HEK293 (cell line): ENCODE data around the gene FCHSD1.

ENCODE experiments used
- CTCF ChIA-PET: fragments of 350-600 bp; formaldehyde crosslinking; extraction: SDS; loops from one replicate; lab custom pipeline; 2021; ENCODE audit warnings: antibody characterized with exemption; lab: Yijun Ruan, JAX
- POLR2A ChIA-PET: fragments of 300-600 bp; formaldehyde crosslinking; extraction: SDS; loops from one replicate; lab custom pipeline; 2020; ENCODE audit warnings: antibody characterized with exemption, inconsistent platforms; lab: Yijun Ruan, JAX
- H3K27ac ChIP-seq: fragments of 200-500 bp; sonication (Bioruptor generic); 2 replicates; pipeline ENCODE4 v1.5.1; 2014; ENCODE audit warnings: low read depth, low read length, control low read depth, inconsistent platforms; ENCODE audit errors: extremely low read depth
- H3K36me3 ChIP-seq, 2 experiments: fragments of 200-500 bp in 1 of 2; sonication (Bioruptor generic) in 1 of 2; 1 replicate in 1 of 2; 2 replicates in 1 of 2; pipeline ENCODE4 v1.5.1; 2014 to 2017; ENCODE audit warnings: inconsistent platforms in 2 of 2, low read length in 2 of 2; ENCODE audit not compliant: control insufficient read depth in 2 of 2, insufficient read depth in 1 of 2
- H3K4me1 ChIP-seq: fragments of 200-500 bp; sonication (Bioruptor generic); 2 replicates; pipeline ENCODE4 v1.5.1; 2014; ENCODE audit warnings: mild to moderate bottlenecking, low read length, inconsistent platforms; ENCODE audit not compliant: control insufficient read depth, insufficient read depth
- H3K4me3 ChIP-seq: 2 replicates; pipeline ENCODE4 v1.5.1; 2011; ENCODE audit warnings: low read depth, mild to moderate bottlenecking, control low read depth, low read length, moderate library complexity
- H3K9me3 ChIP-seq: fragments of 200-500 bp; sonication (Bioruptor generic); 2 replicates; pipeline ENCODE4 v1.5.1; 2014; ENCODE audit warnings: low read depth, low read length, inconsistent platforms; ENCODE audit not compliant: control insufficient read depth, insufficient read depth
- SALL2 ChIP-seq: fragments of 450-650 bp; formaldehyde crosslinking; IDR thresholded peaks from 2 replicates; pipeline ENCODE4 v1.5.0; 2017; ENCODE audit warnings: missing biosample characterization, mild to moderate bottlenecking, missing genetic modification characterization, borderline replicate concordance
- SCRT2 ChIP-seq: fragments of 450-650 bp; formaldehyde crosslinking; IDR thresholded peaks from 2 replicates; pipeline ENCODE4 v1.5.1; 2016; ENCODE audit warnings: missing biosample characterization, missing genetic modification characterization
- YY1 ChIP-seq: fragments of 450-650 bp; formaldehyde crosslinking; IDR thresholded peaks from 2 replicates; pipeline ENCODE4 v1.5.1; 2018; ENCODE audit warnings: missing biosample characterization, missing genetic modification characterization
- ZNF133 ChIP-seq: fragments of 450-650 bp; formaldehyde crosslinking; IDR thresholded peaks from 2 replicates; pipeline ENCODE4 v1.5.1; 2016; ENCODE audit warnings: missing biosample characterization, missing genetic modification characterization
- ZNF174 ChIP-seq: fragments of 450-650 bp; formaldehyde crosslinking; IDR thresholded peaks from 2 replicates; pipeline ENCODE4 v1.5.0; 2017; ENCODE audit warnings: missing biosample characterization, mild to moderate bottlenecking, missing genetic modification characterization
- ZNF19 ChIP-seq: fragments of 450-650 bp; formaldehyde crosslinking; IDR thresholded peaks from 2 replicates; pipeline ENCODE4; 2016; ENCODE audit warnings: missing biosample characterization, missing genetic modification characterization, low read depth
- ZNF239 ChIP-seq: fragments of 450-650 bp; formaldehyde crosslinking; IDR thresholded peaks from 2 replicates; pipeline ENCODE4 v1.5.1; 2016; ENCODE audit warnings: missing biosample characterization, missing genetic modification characterization
- ZNF48 ChIP-seq: fragments of 450-650 bp; formaldehyde crosslinking; IDR thresholded peaks from 2 replicates; pipeline ENCODE4 v1.5.1; 2016; ENCODE audit warnings: missing biosample characterization, missing genetic modification characterization
- ZNF549 ChIP-seq: fragments of 450-650 bp; IDR thresholded peaks from 2 replicates; pipeline ENCODE4 v1.5.1; 2018; ENCODE audit warnings: missing biosample characterization, missing genetic modification characterization, mild to moderate bottlenecking, inconsistent platforms, moderate library complexity
- TF ChIP-seq, protein P1 (sequence below): fragments of 450-650 bp; formaldehyde crosslinking; IDR thresholded peaks from 2 replicates; pipeline ENCODE4 v1.5.1; 2016; ENCODE audit warnings: missing biosample characterization, missing genetic modification characterization
- TF ChIP-seq, protein P2 (sequence below): fragments of 450-650 bp; formaldehyde crosslinking; IDR thresholded peaks from 2 replicates; pipeline ENCODE4 v1.5.1; 2016; ENCODE audit warnings: missing biosample characterization, missing genetic modification characterization
- TF ChIP-seq, protein P3 (sequence below): fragments of 450-650 bp; formaldehyde crosslinking; IDR thresholded peaks from 2 replicates; pipeline ENCODE4 v1.5.1; 2016; ENCODE audit warnings: missing biosample characterization, missing genetic modification characterization
- TF ChIP-seq, protein P4 (sequence below): fragments of 450-650 bp; formaldehyde crosslinking; IDR thresholded peaks from 2 replicates; pipeline ENCODE4 v1.5.1; 2016; ENCODE audit warnings: missing biosample characterization, missing genetic modification characterization, low read depth
- TF ChIP-seq, protein P5 (sequence below): fragments of 450-650 bp; formaldehyde crosslinking; IDR thresholded peaks from 2 replicates; pipeline ENCODE4 v1.5.1; 2016; ENCODE audit warnings: missing biosample characterization, missing genetic modification characterization
- TF ChIP-seq, protein P6 (sequence below): fragments of 450-650 bp; formaldehyde crosslinking; conservative IDR thresholded peaks from 2 replicates; pipeline ENCODE4 v1.5.1; 2016; ENCODE audit warnings: low read depth, missing biosample characterization, missing genetic modification characterization

Gene FCHSD1

DNA sequence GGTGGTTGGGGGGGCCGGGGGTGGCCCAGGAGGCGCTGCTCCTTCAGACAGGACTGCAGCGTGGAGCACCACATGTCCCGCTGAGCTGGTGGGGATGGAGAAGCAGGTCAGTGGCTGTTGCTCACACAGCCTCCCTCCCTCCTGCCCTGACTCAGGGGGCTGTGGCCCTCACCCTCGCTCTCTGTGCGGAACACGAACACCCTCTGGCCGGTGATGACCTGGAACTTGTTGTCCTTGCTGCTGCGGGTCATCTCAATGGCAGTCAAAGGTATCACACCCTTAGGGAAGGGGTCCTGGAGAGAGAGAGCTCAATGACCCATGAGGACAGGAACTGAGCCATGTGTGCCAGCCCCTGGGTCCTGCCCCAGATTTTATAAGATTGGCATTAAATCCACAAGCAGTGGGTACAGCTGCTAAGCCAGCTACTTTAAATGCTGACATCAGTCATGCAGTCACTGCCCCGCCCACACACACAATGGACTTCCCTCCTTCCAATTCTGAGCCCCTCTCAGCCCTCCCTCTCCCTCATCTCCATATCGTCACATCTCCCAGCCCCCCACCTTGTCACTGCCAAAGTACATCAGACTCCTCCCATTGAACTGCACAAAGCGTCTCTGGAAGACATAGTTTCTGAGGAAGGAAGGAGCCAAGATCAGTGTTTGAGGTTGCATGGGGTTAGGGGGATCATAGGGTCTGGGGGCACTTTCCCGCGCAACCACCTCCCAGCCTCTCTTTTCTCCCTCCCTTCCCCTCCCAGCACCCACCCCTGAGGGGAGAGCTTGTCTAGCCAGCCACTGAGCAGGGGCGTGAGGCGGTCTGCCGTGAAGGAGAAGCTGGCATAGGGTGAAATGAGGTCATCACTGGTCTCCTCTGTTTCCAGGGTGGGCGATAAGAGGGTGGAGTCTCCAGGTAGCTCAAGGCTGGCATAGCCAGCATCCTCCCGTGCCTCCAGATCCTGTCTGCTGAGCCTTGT is 21.9 kb upstream of the FCHSD1 start (continued):
- TF ChIP-seq, protein P1, sequence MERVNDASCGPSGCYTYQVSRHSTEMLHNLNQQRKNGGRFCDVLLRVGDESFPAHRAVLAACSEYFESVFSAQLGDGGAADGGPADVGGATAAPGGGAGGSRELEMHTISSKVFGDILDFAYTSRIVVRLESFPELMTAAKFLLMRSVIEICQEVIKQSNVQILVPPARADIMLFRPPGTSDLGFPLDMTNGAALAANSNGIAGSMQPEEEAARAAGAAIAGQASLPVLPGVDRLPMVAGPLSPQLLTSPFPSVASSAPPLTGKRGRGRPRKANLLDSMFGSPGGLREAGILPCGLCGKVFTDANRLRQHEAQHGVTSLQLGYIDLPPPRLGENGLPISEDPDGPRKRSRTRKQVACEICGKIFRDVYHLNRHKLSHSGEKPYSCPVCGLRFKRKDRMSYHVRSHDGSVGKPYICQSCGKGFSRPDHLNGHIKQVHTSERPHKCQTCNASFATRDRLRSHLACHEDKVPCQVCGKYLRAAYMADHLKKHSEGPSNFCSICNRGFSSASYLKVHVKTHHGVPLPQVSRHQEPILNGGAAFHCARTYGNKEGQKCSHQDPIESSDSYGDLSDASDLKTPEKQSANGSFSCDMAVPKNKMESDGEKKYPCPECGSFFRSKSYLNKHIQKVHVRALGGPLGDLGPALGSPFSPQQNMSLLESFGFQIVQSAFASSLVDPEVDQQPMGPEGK (tag by site-specific recombination), result peak; percentile 73; the same call in 1 of the 2 replicates

DNA sequence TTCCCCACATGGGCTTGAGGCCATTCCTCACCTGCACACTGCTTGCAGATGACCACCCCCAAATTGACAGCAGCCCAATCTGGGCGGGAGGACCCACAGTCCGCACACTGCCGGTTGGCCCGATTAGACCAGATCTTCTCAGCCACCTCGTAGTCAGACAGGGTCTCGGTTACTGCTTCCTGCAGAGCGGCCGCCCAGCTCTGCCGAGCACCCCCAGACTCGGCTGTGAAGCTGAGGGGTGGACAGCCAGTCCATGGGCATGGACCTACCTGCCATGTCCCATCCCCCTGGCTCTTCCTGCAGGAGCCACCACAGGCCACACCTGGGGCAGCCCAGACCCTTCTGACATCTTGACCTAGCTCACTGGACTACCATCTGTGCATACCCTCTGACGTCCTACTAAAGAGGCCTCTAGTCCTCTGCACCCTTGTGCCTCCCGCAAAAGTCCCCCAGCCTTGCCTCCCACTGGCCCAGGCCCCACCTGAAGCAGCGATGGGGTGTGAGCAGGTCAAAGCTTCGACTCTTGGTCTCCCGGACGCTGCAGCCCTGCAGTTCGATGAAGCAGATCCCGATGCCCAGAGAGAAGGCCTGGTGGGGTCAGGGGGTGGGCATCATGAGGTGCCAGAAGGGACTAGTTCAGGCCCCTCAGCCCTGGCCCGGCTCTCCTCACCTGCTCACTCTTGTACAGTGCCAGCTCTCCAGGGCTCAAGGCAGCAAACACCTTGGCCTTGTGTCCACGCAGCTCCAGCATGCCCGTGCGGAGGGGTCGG is 21.0 kb upstream of the FCHSD1 start:
- TF ChIP-seq ZNF239 (tag by site-specific recombination) (no peak), SALL2 (no peak), ZNF19 (tag by site-specific recombination) (no peak)
- no peaks in the 10 kb centered on the region for H3K9me3 ChIP-seq
- H3K4me3 ChIP-seq, result no peak overlapping the region
- H3K27ac ChIP-seq, result no peak overlapping the region
- H3K36me3 ChIP-seq, result peaks cover 0 to 9% of the 10 kb centered on the region in 2 experiments; a peak in 1 of 3 replicates
- no peaks in the 10 kb centered on the region for H3K4me1 ChIP-seq
- POLR2A ChIA-PET, result interaction anchor here (1.5 kb wide), 1 partner anchor 14 kb away, joined by 4 read pairs; no protein-coding TSS in a partner anchor
- CTCF ChIA-PET, result interaction anchor here (0.5 to 1.2 kb wide), 6 partner anchors 7 to 517 kb away, joined by 3 to 5 read pairs (median 4); no protein-coding TSS in a partner anchor

DNA sequence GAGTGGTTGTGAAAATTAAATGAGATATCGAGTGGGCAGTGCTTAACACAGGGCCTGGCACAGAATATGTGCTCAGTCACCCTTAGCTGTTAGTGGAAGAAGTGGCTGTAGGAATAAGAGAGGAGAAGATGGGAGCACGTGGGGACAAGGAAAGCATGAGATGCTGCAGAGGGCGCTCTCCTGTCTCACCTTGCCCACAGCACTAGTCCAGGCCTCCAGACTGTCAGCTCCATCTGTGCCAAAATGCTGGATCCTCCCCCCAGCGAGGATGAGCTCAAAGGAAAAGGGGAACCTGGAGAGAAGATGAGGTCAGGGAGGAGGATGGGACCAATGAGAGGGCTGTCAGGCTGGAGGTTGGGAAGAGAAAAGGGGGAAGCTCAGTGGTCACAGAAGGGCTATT is 18.3 kb upstream of the FCHSD1 start:
- POLR2A ChIA-PET, result interaction anchor here (1.5 kb wide), 1 partner anchor 33 kb away, joined by 5 read pairs; the partner anchor contains the start of genes HDAC3 and RELL2
- Histone ChIP-seq H3K36me3 (peaks cover 0 to 9% of the 10 kb centered on the region in 2 experiments; a peak in 1 of 3 replicates), H3K27ac (no peak overlapping the region), H3K4me3 (no peak overlapping the region), H3K4me1 (no peaks in the 10 kb centered on the region), H3K9me3 (no peaks in the 10 kb centered on the region)
- CTCF ChIA-PET, result interaction anchor here (0.6 to 2.4 kb wide), 10 partner anchors 10 to 405 kb away, joined by 3 to 12 read pairs (median 4); partner anchors contain the start of gene ARAP3
- TF ChIP-seq, protein P2, sequence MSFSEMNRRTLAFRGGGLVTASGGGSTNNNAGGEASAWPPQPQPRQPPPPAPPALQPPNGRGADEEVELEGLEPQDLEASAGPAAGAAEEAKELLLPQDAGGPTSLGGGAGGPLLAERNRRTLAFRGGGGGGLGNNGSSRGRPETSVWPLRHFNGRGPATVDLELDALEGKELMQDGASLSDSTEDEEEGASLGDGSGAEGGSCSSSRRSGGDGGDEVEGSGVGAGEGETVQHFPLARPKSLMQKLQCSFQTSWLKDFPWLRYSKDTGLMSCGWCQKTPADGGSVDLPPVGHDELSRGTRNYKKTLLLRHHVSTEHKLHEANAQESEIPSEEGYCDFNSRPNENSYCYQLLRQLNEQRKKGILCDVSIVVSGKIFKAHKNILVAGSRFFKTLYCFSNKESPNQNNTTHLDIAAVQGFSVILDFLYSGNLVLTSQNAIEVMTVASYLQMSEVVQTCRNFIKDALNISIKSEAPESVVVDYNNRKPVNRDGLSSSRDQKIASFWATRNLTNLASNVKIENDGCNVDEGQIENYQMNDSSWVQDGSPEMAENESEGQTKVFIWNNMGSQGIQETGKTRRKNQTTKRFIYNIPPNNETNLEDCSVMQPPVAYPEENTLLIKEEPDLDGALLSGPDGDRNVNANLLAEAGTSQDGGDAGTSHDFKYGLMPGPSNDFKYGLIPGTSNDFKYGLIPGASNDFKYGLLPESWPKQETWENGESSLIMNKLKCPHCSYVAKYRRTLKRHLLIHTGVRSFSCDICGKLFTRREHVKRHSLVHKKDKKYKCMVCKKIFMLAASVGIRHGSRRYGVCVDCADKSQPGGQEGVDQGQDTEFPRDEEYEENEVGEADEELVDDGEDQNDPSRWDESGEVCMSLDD, result no peak
- TF ChIP-seq, protein P3, sequence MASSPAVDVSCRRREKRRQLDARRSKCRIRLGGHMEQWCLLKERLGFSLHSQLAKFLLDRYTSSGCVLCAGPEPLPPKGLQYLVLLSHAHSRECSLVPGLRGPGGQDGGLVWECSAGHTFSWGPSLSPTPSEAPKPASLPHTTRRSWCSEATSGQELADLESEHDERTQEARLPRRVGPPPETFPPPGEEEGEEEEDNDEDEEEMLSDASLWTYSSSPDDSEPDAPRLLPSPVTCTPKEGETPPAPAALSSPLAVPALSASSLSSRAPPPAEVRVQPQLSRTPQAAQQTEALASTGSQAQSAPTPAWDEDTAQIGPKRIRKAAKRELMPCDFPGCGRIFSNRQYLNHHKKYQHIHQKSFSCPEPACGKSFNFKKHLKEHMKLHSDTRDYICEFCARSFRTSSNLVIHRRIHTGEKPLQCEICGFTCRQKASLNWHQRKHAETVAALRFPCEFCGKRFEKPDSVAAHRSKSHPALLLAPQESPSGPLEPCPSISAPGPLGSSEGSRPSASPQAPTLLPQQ (tag by site-specific recombination), result no peak
- TF ChIP-seq ZNF549, result no peak
- TF ChIP-seq, protein P4, sequence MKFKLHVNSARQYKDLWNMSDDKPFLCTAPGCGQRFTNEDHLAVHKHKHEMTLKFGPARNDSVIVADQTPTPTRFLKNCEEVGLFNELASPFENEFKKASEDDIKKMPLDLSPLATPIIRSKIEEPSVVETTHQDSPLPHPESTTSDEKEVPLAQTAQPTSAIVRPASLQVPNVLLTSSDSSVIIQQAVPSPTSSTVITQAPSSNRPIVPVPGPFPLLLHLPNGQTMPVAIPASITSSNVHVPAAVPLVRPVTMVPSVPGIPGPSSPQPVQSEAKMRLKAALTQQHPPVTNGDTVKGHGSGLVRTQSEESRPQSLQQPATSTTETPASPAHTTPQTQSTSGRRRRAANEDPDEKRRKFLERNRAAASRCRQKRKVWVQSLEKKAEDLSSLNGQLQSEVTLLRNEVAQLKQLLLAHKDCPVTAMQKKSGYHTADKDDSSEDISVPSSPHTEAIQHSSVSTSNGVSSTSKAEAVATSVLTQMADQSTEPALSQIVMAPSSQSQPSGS (tag by site-specific recombination), result no peak
- no peak for TF ChIP-seq SCRT2 (tag by site-specific recombination)
- no peak for TF ChIP-seq ZNF174
- TF ChIP-seq, protein P5, sequence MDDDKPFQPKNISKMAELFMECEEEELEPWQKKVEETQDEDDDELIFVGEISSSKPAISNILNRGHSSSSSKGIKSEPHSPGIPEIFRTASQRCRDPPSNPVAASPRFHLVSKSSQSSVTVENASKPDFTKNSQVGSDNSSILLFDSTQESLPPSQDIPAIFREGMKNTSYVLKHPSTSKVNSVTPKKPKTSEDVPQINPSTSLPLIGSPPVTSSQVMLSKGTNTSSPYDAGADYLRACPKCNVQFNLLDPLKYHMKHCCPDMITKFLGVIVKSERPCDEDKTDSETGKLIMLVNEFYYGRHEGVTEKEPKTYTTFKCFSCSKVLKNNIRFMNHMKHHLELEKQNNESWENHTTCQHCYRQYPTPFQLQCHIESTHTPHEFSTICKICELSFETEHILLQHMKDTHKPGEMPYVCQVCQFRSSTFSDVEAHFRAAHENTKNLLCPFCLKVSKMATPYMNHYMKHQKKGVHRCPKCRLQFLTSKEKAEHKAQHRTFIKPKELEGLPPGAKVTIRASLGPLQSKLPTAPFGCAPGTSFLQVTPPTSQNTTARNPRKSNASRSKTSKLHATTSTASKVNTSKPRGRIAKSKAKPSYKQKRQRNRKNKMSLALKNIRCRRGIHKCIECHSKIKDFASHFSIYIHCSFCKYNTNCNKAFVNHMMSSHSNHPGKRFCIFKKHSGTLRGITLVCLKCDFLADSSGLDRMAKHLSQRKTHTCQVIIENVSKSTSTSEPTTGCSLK (tag by site-specific recombination), result no peak
- TF ChIP-seq, protein P6, sequence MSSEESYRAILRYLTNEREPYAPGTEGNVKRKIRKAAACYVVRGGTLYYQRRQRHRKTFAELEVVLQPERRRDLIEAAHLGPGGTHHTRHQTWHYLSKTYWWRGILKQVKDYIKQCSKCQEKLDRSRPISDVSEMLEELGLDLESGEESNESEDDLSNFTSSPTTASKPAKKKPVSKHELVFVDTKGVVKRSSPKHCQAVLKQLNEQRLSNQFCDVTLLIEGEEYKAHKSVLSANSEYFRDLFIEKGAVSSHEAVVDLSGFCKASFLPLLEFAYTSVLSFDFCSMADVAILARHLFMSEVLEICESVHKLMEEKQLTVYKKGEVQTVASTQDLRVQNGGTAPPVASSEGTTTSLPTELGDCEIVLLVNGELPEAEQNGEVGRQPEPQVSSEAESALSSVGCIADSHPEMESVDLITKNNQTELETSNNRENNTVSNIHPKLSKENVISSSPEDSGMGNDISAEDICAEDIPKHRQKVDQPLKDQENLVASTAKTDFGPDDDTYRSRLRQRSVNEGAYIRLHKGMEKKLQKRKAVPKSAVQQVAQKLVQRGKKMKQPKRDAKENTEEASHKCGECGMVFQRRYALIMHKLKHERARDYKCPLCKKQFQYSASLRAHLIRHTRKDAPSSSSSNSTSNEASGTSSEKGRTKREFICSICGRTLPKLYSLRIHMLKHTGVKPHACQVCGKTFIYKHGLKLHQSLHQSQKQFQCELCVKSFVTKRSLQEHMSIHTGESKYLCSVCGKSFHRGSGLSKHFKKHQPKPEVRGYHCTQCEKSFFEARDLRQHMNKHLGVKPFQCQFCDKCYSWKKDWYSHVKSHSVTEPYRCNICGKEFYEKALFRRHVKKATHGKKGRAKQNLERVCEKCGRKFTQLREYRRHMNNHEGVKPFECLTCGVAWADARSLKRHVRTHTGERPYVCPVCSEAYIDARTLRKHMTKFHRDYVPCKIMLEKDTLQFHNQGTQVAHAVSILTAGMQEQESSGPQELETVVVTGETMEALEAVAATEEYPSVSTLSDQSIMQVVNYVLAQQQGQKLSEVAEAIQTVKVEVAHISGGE, result no peak
- TF ChIP-seq ZNF48 (tag by site-specific recombination), result no peak
- no peak for TF ChIP-seq YY1 (tag by site-specific recombination)
- TF ChIP-seq ZNF133 (tag by site-specific recombination), result no peak
